Spleen (tissue), 11 donors: ENCODE data around the gene UBE3B. TPM values are rescaled to one million over a fixed set of nuclear protein-coding genes. Genes with fewer than 3 reads are reported as not detected.

ENCODE experiments used
- DNase-seq: peaks from one replicate; pipeline ENCODE4 v3.0.0-alpha.2; 2020
- H3K27ac ChIP-seq, 8 donors: fragments of 200-600 bp; sonication (generic) in 7 of 8; 1 replicate in 4 of 8; 2 replicates in 4 of 8; pipeline versions ENCODE4 v1.5.0 to v1.8.0; 2016 to 2021; ENCODE audit warnings: inconsistent platforms in 4 of 8, mild to moderate bottlenecking in 4 of 8, moderate library complexity in 1 of 8
- H3K27me3 ChIP-seq, 7 donors: fragments of 200-600 bp; sonication (generic) in 6 of 7; replicated peaks in 1 of 7; 1 replicate in 4 of 7; 2 replicates in 3 of 7; pipeline versions ENCODE4 v1.5.0 to v1.8.0; 2016 to 2021; ENCODE audit warnings: inconsistent platforms in 3 of 7, mild to moderate bottlenecking in 1 of 7
- H3K36me3 ChIP-seq, 6 donors: fragments of 200-600 bp; sonication (generic) in 5 of 6; 1 replicate in 4 of 6; 2 replicates in 2 of 6; pipeline versions ENCODE4 v1.5.0 to v1.8.0; 2016 to 2021; ENCODE audit warnings: inconsistent platforms in 2 of 6
- H3K4me1 ChIP-seq, 6 donors: fragments of 200-600 bp; sonication (generic) in 5 of 6; 1 replicate in 3 of 6; 2 replicates in 3 of 6; pipeline versions ENCODE4 v1.5.0 to v1.8.0; 2016 to 2021; ENCODE audit warnings: inconsistent platforms in 3 of 6
- H3K4me3 ChIP-seq, 8 donors: fragments of 200-600 bp; sonication (generic) in 7 of 8; 1 replicate in 4 of 8; 2 replicates in 4 of 8; pipeline versions ENCODE4 v1.5.0 to v1.8.0; 2016 to 2021; ENCODE audit warnings: inconsistent platforms in 4 of 8, mild to moderate bottlenecking in 4 of 8, moderate library complexity in 2 of 8
- H3K9me3 ChIP-seq, 8 donors: fragments of 200-600 bp; sonication (generic) in 7 of 8; 1 replicate in 4 of 8; 2 replicates in 4 of 8; pipeline versions ENCODE4 v1.5.0 to v1.8.0; 2016 to 2021; ENCODE audit warnings: inconsistent platforms in 4 of 8
- POLR2A ChIP-seq, 3 donors: fragments of 450-650 bp; IDR thresholded peaks; one replicate each; pipeline ENCODE4 v1.5.1; 2017; ENCODE audit warnings: antibody characterized with exemption in 3 of 3, mild to moderate bottlenecking in 1 of 3
- POLR2AphosphoS5 ChIP-seq, 3 donors: sonication (generic); formaldehyde crosslinking; IDR thresholded peaks; one replicate each; pipeline ENCODE4 v1.5.1; 2017; ENCODE audit warnings: antibody characterized with exemption in 3 of 3
- WGBS, 5 donors: extraction: QIAGEN DNeasy Blood & Tissue Kit in 3 of 5; methylation state at CpG; one replicate each; pipeline versions ENCODE4 v1.1.5 to v1.1.7; 2013 to 2018; 5-methylcytosine and 5-hydroxymethylcytosine counted together
- intact Hi-C: fragments of 100-400 bp; cut with DNase I; formaldehyde crosslinking; loops from one replicate; pipeline ENCODE4 v1.15.0; 2023; ENCODE audit warnings: low total_unique reads
- polyA plus RNA-seq, 3 donors: library from polyadenylated mRNA; stranded (reverse); fragments of 200-250 nt; gene quantifications; one replicate each; pipeline ENCODE4 v1.2.1, GENCODE V29; 2013
- total RNA-seq, 7 donors: library from RNA; depleted of rRNA in 3 of 7; stranded (reverse); fragments of >200 nt in 3 of 7; fragmentation: NEBNext Ultra II Directional in 4 of 7; extraction: Animal tissue kit (Norgen Biotek cat#: 25700) in 4 of 7; gene quantifications; one replicate each; pipeline versions ENCODE4 v1.1.0 to v1.2.1, GENCODE V29; 2016 to 2021
- TF ChIP-seq, protein P1 (sequence below), 11 experiments: fragments of 200-600 bp in 7 of 11; fragments of 450-650 bp in 4 of 11; sonication (generic) in 4 of 11; IDR thresholded peaks in 8 of 11; conservative IDR thresholded peaks in 3 of 11; 1 replicate in 7 of 11; 2 replicates in 4 of 11; pipeline versions ENCODE4 v1.4.0 to v1.8.0; 2016 to 2021; ENCODE audit warnings: antibody characterized with exemption in 11 of 11, inconsistent platforms in 4 of 11, mild to moderate bottlenecking in 1 of 11
- donor health status: healthy with polysubstance abuse.
- donor health status: DM: no; HTN: no; CAD: no; lungs with moderate emphysema.
- donor health status: DM: no; HTN: no; CAD: no.
- donor health status: Bipolar disorder and iron deficiency.
- donor health status: healthy.
- donor health status: DM: no; HTN: no; CAD: no.
- donor health status: DM: yes; HTN: yes; CAD: no.

Gene UBE3B
- total and polyA plus RNA-seq, 10 donors: 5.7 to 63.1 (median 42.3) TPM

DNA sequence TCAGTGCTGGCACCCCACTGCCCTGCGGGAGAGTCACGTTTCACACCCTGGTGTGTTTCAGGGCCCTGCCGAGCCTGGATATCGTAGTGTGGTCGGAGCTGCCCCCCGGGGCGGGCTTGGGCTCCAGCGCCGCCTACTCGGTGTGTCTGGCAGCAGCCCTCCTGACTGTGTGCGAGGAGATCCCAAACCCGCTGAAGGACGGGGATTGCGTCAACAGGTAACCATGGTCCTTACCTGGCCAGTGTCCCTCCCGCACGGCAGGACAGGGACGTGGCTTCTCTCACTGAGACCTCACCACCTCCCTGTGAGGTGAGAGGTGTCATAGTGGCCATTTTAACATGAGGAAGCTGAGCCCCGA, 103.9 kb downstream of the UBE3B start:
- WGBS, 5 donors: 90 to 100% (median 94%) methylated on average over 3 to 18 of the region's 18 CpGs
- no peaks in the 10 kb centered on the region for H3K27me3 ChIP-seq
- H3K27ac ChIP-seq: no peak overlapping the region
- no peaks in the 10 kb centered on the region for H3K4me1 ChIP-seq
- no peak for DNase-seq
- peaks cover 0 to 95% (median 57%) of the 10 kb centered on the region in 6 donors for H3K36me3 ChIP-seq
- no peak overlapping the region for H3K4me3 ChIP-seq
- intact Hi-C loops: no loop called here
- TF ChIP-seq POLR2A (IDR thresholded peaks at IDR 0.05): no peak
- TF ChIP-seq POLR2AphosphoS5 (IDR thresholded peaks at IDR 0.05): no peak
- TF ChIP-seq, protein P1, sequence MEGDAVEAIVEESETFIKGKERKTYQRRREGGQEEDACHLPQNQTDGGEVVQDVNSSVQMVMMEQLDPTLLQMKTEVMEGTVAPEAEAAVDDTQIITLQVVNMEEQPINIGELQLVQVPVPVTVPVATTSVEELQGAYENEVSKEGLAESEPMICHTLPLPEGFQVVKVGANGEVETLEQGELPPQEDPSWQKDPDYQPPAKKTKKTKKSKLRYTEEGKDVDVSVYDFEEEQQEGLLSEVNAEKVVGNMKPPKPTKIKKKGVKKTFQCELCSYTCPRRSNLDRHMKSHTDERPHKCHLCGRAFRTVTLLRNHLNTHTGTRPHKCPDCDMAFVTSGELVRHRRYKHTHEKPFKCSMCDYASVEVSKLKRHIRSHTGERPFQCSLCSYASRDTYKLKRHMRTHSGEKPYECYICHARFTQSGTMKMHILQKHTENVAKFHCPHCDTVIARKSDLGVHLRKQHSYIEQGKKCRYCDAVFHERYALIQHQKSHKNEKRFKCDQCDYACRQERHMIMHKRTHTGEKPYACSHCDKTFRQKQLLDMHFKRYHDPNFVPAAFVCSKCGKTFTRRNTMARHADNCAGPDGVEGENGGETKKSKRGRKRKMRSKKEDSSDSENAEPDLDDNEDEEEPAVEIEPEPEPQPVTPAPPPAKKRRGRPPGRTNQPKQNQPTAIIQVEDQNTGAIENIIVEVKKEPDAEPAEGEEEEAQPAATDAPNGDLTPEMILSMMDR (IDR thresholded peaks at IDR 0.05 in 8 of 11, conservative IDR thresholded peaks at IDR 0.05 in 3 of 11): no peak
- H3K9me3 ChIP-seq: no peaks in the 10 kb centered on the region

DNA sequence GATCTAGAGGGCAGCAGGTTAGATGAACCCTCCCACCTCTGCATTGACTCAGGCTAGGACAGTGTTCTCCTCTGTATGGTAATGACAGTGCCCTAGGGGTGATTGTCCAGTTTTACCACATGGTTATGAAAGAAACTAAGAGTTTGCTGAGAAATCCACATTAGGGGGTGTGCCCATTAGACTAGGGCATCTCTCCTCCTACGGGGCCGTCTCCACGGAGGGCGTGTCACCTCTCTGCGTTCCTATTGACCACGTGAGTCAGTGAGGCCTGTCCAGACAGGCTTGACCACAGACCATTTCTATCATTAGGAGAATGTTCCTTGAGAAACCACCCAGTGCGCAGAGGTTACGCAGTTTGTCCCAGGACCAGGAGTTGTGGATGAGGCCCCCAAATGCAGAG, 104.4 kb downstream of the UBE3B start:
- WGBS, 5 donors: 89 to 94% (median 93%) methylated on average over 8 of the region's 8 CpGs
- no peak overlapping the region for H3K4me3 ChIP-seq
- H3K4me1 ChIP-seq: no peaks in the 10 kb centered on the region
- H3K27me3 ChIP-seq: no peaks in the 10 kb centered on the region
- no peaks in the 10 kb centered on the region for H3K9me3 ChIP-seq
- peaks cover 0 to 95% (median 63%) of the 10 kb centered on the region in 6 donors for H3K36me3 ChIP-seq
- no peak overlapping the region for H3K27ac ChIP-seq
- intact Hi-C loops: no loop called here
- TF ChIP-seq POLR2A (IDR thresholded peaks at IDR 0.05) (no peak), POLR2AphosphoS5 (IDR thresholded peaks at IDR 0.05) (no peak)
- TF ChIP-seq, protein P1 (IDR thresholded peaks at IDR 0.05 in 8 of 11, conservative IDR thresholded peaks at IDR 0.05 in 3 of 11): no peak
- DNase-seq: no peak

DNA sequence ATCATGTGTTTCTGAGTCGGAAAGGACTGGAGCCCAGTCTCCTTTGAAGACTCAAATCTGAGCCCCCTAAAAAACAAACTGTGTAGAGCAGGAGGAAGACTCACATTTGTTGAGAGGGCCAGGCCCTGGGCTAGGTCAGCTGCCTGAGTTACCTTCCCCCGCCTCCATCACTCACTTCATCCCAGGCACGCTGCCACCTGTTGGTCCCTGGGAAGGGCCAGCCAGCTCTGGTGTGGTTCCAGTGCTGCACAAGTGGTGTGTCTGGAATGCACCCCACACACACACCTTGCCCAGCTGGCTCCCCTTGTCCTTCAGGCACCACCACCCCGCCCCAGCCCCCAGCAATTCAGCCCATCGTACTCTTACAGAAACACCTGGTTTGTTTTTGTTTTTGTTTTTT, 105.2 kb downstream of the UBE3B start:
- H3K27ac ChIP-seq: no peak overlapping the region
- WGBS, 5 donors: 92 to 99% (median 96%) methylated on average over 5 of the region's 5 CpGs
- intact Hi-C loops: no loop called here
- DNase-seq: no peak
- no peak overlapping the region for H3K4me3 ChIP-seq
- H3K4me1 ChIP-seq: no peaks in the 10 kb centered on the region
- TF ChIP-seq, protein P1 (IDR thresholded peaks at IDR 0.05 in 8 of 11, conservative IDR thresholded peaks at IDR 0.05 in 3 of 11): no peak
- TF ChIP-seq POLR2A (IDR thresholded peaks at IDR 0.05): no peak
- TF ChIP-seq POLR2AphosphoS5 (IDR thresholded peaks at IDR 0.05): no peak
- no peaks in the 10 kb centered on the region for H3K9me3 ChIP-seq
- H3K27me3 ChIP-seq: no peaks in the 10 kb centered on the region
- H3K36me3 ChIP-seq: peaks cover 0 to 95% (median 63%) of the 10 kb centered on the region in 6 donors

DNA sequence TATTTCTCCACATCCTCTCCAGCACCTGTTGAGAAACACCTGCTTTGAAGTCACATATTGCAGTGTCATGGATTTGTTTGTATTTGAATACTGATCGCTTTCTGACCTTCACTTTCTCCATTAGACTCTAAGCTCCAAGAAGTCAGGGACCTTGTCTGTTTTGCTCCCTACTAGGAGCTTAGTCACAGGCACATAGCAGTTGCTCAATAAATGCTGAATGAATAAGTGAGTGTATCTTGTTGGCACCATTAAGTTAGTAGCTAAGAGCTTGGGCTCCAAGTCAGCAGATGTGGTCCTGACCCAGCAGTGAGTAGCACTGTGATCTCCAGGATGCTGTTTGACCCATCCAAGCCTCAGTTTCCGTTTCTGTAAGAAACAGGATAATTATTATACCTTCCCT, 106.3 kb downstream of the UBE3B start:
- intact Hi-C loops: no loop called here
- no peak for TF ChIP-seq POLR2A (IDR thresholded peaks at IDR 0.05)
- TF ChIP-seq POLR2AphosphoS5 (IDR thresholded peaks at IDR 0.05): no peak
- TF ChIP-seq, protein P1 (IDR thresholded peaks at IDR 0.05 in 8 of 11, conservative IDR thresholded peaks at IDR 0.05 in 3 of 11): no peak
- 83 to 96% (median 93%) methylated on average over 2 of the region's 2 CpGs for WGBS, 5 donors

More for the DNA sequence above, 106.3 kb downstream of the UBE3B start:
- Histone ChIP-seq H3K27me3 (no peaks in the 10 kb centered on the region), H3K27ac (no peak overlapping the region), H3K9me3 (no peaks in the 10 kb centered on the region), H3K4me3 (no peak overlapping the region), H3K4me1 (no peaks in the 10 kb centered on the region), H3K36me3 (peaks cover 0 to 95% (median 63%) of the 10 kb centered on the region in 6 donors)
- DNase-seq: no peak

Other genes starting within 250 kb of the UBE3B start
- not detected for gene FOXN4, start 168.3 kb upstream of the UBE3B start, total RNA-seq
- gene FOXN4, start 168.3 kb upstream of the UBE3B start, polyA plus RNA-seq: under 1 TPM in 1 of 3 donors, not detected in 2; 0.05 TPM
- gene MYO1H, start 129.7 kb upstream of the UBE3B start, total RNA-seq: not detected
- under 1 TPM in 1 of 3 donors, not detected in 2; 0.05 TPM for gene MYO1H, start 129.7 kb upstream of the UBE3B start, polyA plus RNA-seq
- gene KCTD10, start 334 bp upstream of the UBE3B start, total RNA-seq: 10 to 100 TPM; 43.4 to 72.5 (median 49.9) TPM
- 10 to 100 TPM; 10.4 to 20.6 (median 11.7) TPM for gene KCTD10, start 334 bp upstream of the UBE3B start, polyA plus RNA-seq
- 10 to 100 TPM; 14.5 to 23.0 (median 19.3) TPM for gene MMAB, start 95.9 kb downstream of the UBE3B start, total RNA-seq
- gene MMAB, start 95.9 kb downstream of the UBE3B start, polyA plus RNA-seq: 10 to 100 TPM; 31.1 to 41.7 (median 33.6) TPM
- gene MVK, start 96.2 kb downstream of the UBE3B start, total RNA-seq: 10 to 100 TPM in 2 of 7 donors, 1 to 10 TPM in 5; 6.2 to 11.4 (median 9.2) TPM
- 10 to 100 TPM in 2 of 3 donors, 1 to 10 TPM in 1; 7.8 to 16.5 (median 11.3) TPM for gene MVK, start 96.2 kb downstream of the UBE3B start, polyA plus RNA-seq
- 10 to 100 TPM; 13.9 to 30.7 (median 21.5) TPM for gene FAM222A, start 236.2 kb downstream of the UBE3B start, total RNA-seq
- 1 to 10 TPM; 1.3 to 5.2 (median 2.1) TPM for gene FAM222A, start 236.2 kb downstream of the UBE3B start, polyA plus RNA-seq